GDM1 (cell line): Measurements from ENCODE around the gene SLC4A11.
"Not testable (repeated sequence)": the region's sequence is repeated elsewhere in the genome, so short reads cannot be mapped to it uniquely, and the experiment has no call there.

Experiments
- DNase-seq: peaks from one replicate; lab custom pipeline; 2025; lab: John Stamatoyannopoulos, UW

The SLC4A11 gene

DNA sequence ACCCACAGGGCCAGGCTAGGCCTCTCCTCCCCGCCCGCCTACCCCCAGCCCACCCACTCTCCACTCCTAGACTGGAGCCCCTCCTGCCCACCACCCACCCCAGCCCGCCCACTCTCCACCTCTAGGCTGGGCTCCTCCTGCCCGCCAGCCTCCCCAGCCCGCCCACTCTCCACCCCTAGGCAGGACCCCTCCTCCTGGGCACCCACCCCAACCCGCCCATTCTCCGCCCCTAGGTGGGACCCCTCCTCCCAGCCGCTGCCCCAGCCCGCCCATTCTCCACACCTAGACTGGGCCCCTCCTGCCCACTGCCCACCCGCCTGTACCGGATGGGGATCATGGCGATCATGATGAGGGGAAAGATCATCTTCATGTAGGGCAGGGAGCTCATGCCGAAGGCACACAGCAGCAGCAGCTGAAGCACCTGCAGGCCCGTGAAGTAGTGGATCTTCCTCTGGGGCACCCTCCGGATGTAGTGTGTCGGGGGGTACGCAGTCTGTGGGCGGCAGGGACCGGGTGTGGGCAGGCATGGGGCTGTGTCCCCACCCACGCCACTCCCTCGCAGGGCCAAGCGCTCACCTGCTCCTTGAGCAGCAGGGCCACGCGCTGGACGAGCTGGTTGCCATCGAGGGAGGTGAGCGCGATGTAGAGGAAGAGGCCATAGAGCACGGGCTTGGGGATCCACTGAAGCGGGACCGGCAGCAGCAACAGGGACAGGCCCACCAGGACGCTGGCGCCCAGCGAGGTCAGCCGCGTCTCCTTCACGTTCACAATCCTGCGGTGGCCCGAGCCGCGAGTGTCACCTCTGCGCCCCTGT is 10.8 kb downstream of the SLC4A11 start:
- DNase-seq = no peak

DNA sequence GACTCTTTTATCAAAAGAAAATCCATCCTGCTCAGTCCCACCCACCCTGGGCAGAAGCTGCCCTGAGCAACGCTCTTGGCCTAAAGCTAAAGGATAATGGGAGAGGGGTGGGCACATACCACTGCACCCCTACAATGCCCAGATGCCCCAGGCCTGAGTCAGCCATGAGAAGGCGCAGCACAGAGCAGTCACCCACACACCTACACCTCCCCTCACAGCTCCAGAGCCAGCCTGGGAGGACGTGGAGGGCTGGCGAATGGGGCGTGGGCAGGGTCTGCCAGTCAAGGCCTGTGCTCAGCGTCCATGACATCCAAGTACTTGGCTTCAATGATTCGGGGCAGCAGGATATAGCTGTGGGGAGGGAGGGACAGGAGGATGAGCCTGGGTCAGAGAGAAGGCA is 11.5 kb downstream of the SLC4A11 start:
- no peak for DNase-seq

GRCh38 chr20:3226864-3227263 is 12.1 kb downstream of the SLC4A11 start:
- DNase-seq = no peak

- no peak for DNase-seq
Measured at GRCh38 chr20:3226093-3226492, 12.9 kb downstream of the SLC4A11 start.

DNA sequence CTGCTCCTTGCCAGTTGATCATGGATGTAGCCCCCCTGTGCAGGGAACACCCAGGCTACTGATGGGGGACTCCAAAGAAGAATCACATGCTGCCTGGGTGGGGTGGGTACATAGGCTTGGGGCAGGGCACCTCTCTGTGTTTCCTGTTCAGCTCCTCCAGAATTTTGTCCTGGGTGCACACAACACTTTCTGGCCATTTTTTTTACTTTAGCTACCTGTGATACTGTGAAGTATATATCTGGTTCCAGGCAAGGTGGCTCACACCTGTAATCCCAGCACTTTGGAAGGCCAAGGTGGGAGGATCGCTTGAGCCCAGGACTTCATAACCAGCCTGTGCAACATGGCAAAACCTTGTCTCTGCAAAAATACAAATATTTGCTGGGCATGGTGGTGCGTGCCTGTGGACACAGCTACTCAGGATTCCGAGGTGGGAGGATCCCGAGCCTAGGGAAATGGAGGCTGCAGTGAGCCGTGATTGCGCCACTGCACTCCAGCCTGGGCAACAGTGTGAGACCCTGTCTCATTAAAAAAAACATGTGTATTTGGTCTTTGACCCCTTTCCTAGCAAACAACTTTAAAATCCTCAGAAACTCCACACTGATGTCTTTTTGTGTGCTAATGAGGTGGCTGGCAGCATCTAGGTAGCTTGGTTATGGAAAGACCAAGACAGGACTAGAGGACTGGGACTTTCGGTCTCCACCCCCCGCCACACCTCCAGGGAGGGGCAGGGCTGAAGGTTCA is 14.1 kb downstream of the SLC4A11 start:
- no peak for DNase-seq

- no peak for DNase-seq
Measured at GRCh38 chr20:3223994-3224680, 14.9 kb downstream of the SLC4A11 start.

DNA sequence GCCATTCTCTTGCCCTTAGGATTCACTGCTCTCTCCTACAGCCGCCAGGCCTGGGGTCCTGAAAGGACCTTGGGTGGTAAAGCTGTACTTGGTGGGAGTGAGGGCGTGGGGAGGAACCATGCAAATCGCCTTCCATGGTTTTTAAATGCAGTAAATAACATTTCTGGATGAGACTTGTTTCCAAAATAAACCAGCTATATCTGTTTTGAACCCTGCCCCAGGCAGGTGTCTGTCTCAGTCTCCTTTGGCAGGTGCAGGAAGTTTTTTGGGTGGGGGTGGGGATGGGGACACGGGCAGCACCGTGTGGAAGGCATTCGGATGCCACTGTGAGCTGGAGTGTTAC is 15.4 kb downstream of the SLC4A11 start:
- no peak for DNase-seq

DNA sequence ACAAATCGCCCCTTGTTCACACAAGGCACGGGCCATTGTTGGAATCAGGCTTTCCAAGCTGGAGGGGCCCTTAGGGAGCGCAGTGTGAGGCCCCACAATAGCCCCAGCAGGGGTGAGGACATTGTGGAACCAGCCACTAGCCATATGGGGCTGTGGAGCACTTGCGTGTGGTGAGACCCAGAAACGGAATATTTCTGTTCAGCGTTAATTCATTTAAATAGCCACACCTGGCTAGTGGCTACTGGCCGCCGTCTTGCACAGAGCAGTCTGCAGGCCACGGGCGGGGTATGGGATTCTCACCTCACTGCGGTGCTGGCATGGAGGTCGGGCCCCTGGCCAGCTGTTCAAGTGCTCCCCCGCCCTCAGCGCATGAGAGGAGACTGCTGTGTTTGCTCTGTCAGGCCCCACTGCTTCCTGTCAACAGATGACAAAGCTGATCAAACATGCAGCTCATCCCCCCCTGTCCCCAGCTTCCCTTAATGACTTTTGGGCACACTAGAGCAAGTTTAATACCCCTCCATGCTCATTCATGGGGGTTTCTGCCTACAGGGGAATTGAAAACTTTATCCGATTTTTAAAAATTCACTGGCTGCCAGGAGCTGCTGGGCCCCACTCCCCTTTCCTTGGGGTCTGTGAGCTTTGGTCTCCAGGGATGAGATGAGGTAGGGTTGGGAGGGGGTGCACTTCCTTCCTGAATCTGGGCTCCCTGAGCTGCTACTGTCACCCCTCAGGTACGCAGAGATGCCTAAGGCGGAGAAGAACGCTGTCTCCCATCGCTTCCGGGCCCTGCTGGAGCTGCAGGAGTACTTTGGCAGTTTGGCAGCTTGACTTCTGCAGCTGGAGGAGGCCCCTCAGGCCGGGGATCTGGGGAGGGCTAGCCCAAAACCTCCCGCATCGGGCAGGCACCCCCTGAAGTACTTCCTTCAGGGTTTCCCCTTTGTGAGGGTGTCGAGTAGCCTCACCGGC is 16.1 kb downstream of the SLC4A11 start:
- no peak for DNase-seq

DNA sequence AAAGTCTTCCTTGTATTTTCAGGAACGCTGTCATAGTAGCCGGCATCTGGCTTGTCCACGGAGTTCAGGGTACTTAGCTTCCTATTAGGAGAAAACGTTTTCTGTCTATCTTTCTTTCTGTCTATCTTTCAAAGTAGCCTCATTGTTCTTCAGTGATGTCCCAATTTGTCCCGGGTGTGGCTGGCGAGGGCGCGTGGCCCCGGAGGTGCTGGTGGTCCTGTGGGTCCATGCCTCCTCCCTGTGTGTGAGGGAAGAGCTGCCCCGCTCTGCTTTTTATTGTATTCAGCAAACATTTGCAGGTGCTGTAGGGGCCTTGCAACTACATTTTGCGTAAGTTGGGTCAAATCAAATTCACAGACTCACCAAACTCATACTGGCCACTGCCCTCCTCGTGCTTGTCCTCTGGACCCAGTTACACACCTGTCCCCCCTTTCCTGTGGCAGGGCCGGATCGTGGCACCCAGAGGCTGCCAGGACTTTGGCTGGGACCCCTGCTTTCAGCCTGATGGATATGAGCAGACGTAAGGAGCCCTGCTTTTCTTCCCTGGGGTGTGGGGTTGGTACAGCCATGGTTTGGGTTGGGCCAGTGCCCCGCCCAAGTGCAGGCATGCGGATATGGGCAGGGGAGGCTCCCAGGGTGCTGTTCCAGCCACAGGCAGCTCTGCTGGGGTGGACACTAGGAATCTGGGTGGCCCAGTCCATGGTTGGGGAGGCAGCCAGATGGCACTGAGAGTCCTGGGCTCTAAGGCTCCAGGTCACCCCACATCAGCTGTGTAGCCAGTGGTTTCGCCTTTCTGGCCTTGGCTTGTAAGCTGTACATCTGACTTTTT is 17.4 kb downstream of the SLC4A11 start:
- DNase-seq = no peak

DNA sequence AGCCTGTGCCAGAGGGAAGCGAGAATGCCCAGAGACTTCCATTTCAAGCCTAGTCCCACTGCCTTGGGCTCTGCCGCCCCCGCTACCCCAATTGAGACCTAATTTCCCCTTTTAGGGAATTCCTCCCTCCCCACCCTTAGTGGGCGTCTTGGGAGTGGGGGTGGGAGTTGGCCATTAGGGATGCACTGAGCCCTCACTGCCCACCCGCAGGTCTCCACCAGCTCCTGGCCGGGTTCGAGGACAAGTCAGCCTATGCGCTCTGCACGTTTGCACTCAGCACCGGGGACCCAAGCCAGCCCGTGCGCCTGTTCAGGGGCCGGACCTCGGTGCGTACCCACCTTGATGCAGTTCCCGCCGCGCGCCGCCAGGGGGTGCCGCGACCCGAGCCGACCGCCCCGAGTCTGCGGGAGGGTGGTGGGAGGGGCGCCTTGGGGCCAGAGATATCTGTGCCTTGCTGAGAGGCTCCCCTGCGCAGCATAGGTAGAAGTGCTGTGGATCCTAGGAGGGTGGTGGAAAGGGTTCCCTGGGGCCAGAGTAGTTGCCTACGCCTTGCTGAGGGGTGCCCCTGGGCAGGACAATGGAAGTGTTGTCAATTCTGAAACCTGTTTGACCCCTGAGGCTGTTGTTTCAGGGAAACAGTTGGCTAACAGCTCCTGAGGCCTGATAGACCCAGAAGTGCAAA is 20.5 kb downstream of the SLC4A11 start:
- peak; percentile 13 for DNase-seq

DNA sequence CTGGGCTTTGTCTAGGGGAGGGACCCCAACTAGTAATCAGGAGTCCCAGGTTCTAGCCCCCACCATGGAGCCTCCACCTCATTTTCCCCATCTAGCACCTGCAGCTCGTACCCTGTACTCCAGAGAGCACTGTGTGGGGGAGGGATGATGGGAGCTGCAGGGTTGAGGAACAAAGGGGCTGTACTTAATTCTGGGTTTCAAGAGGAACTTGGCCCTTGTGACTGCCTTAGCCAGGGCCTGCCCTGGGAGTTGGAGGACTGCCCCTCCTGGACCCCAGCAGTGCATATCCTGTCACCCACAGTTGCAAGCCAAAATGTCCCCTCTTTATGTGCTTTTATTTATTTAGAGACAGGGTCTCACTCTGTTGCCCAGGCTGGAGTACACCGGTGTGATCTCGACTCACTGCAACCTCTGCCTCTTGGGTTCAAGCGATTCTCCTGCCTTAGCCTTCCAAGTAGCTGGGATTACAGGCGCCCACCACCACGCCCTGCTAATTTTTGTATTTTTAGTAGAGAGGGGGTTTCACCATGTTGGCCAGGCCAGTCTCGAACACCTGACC is 23.6 kb downstream of the SLC4A11 start:
- DNase-seq = not testable (repeated sequence)

- DNase-seq = no peak
Measured at GRCh38 chr20:3213226-3213625, 25.8 kb downstream of the SLC4A11 start.

GRCh38 chr20:3210346-3210745 is 28.6 kb downstream of the SLC4A11 start:
- no peak for DNase-seq

GRCh38 chr20:3209946-3210317 is 29.1 kb downstream of the SLC4A11 start:
- no peak for DNase-seq

- peak; percentile 32 for DNase-seq
Measured at GRCh38 chr20:3209257-3209945, 29.6 kb downstream of the SLC4A11 start, which contains the start of gene ITPA. TSS of gene ITPA (plus strand) at chr20:3209498. CDS start at chr20:3209552, 54 bp downstream.

DNA sequence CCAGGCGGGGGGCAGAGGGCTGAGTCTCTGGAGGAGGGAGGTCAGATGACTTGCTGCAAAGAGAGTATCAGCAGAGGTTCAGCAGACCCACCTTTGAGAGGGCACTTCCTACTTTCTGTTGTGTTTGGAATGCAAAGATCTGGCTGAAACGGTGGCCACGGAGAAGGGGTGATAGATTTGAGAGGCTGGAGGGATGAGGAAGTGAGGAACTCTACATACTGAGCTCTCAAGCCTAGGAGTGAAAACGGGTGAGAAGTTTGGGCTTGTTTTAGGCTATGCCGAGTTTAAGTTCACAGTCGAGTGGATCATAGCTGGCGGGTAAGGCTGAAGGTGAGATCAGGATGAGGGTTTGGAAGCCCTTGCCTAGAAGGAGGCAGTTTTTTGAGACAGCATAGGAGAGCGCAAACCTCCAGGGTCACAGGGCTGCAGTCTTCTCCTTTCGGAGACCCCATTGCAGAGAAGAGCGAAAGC is 30.2 kb downstream of the SLC4A11 start:
- DNase-seq = no peak

- peak; percentile 83 for DNase-seq
Measured at GRCh38 chr20:3204124-3204794, 34.7 kb downstream of the SLC4A11 start, which contains the start of gene DDRGK1. TSS of gene DDRGK1 (minus strand) at chr20:3204682. CDS start at chr20:3204627, 55 bp downstream.
